Amygdala (tissue), 56 donors: Measurements from ENCODE around the gene DHX9.
A peak's percentile ranks its signal among the peaks of the same experiment; 100 is the strongest.

Experiments
- DNase-seq, 56 donors: peaks; one replicate each; lab custom pipeline; 2025; lab: John Stamatoyannopoulos, UW

DHX9 gene

GRCh38 chr1:182839209-182840066 is at the start of gene DHX9:
Gene DHX9, plus strand, starts transcription at chr1:182839347. Its CDS starts 3,220 bp downstream, at chr1:182842567.
- DNase-seq, result peak; percentile 51 to 99 (median 90)

GRCh38 chr1:182791281-182792179 is 47.6 kb upstream of the DHX9 start:
- no peak for DNase-seq

GRCh38 chr1:182794091-182794490 is 45.1 kb upstream of the DHX9 start:
- DNase-seq, result no peak

GRCh38 chr1:182794676-182795201 is 44.4 kb upstream of the DHX9 start:
- no peak for DNase-seq

GRCh38 chr1:182795563-182796228 is 43.5 kb upstream of the DHX9 start:
- peak in 2 of 56 donors; percentile 2 to 29 for DNase-seq

- peak in 26 of 56 donors; percentile 2 to 54 (median 14) for DNase-seq
Observed at GRCh38 chr1:182802006-182802803, 36.9 kb upstream of the DHX9 start.

GRCh38 chr1:182803846-182804245 is 35.3 kb upstream of the DHX9 start:
- DNase-seq, result no peak

GRCh38 chr1:182806015-182806678 is 33.0 kb upstream of the DHX9 start:
- no peak for DNase-seq

- DNase-seq, result no peak
Observed at GRCh38 chr1:182807907-182808306, 31.2 kb upstream of the DHX9 start.

GRCh38 chr1:182809414-182809957 is 29.7 kb upstream of the DHX9 start:
- no peak for DNase-seq

- DNase-seq, result no peak
Observed at GRCh38 chr1:182811975-182812722, 27.0 kb upstream of the DHX9 start.

GRCh38 chr1:182816863-182817262 is 22.3 kb upstream of the DHX9 start:
- no peak for DNase-seq

GRCh38 chr1:182817802-182818201 is 21.3 kb upstream of the DHX9 start:
- no peak for DNase-seq

GRCh38 chr1:182823220-182823619 is 15.9 kb upstream of the DHX9 start:
- no peak for DNase-seq

- no peak for DNase-seq
Observed at GRCh38 chr1:182826892-182827291, 12.3 kb upstream of the DHX9 start.

- DNase-seq, result no peak
Observed at GRCh38 chr1:182829285-182829932, 9.7 kb upstream of the DHX9 start.

GRCh38 chr1:182833271-182833670 is 5.9 kb upstream of the DHX9 start:
- no peak for DNase-seq

GRCh38 chr1:182834326-182834725 is 4.8 kb upstream of the DHX9 start:
- DNase-seq, result no peak
